ENCODE data around the gene DVL1. TPM values are rescaled to one million over a fixed set of nuclear protein-coding genes. Genes with fewer than 3 reads are reported as not detected.

DVL1 gene
- total and polyA plus RNA-seq, 9 of the 15 experiments (the other 6 are each of a cell fraction or from before 2014, with no cell fraction given): 0.62 to 135 (median 24.3) TPM

DNA sequence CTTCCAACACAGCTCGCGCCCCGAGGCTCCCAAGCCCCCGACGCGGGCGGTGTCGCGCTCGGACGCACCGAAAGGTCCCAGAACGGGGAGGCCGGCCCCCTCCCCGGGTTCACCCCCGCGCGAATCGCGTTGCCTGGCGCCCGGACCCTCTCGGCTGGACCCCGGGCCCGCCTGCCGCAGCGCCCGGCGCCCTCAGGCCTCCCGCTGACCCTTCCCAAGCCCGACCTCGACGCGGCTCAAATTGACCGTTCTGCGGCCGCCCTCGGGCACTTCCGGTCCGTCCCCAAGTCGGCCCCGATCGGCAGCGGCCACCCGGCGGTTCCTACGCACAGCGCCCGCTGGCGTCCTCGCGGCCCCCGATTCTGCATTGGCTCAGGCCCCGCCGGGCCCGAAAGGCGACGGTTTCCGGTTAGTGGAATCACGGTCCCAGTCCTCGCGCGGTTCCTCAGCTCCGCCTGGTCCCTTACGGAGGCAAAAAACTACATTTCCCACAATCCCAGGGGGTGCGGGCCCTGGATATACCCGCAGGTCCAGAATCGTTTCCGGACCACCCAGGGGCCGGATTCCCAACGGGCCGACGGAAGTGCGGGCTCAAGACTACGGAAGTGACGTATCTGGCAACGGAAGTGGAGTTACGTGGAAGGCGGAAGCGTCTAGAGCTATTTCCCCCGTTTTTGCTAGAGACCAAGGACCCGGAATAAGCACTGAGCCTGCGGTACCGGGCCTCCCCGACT lies 25.9 kb upstream of the DVL1 start, which contains the start of gene AURKAIP1 (continued):
- TF ChIP-seq BRCA1 (IDR thresholded peaks at IDR 0.05) (no peak), BRCA1 (CRISPR knock-in tag; IDR thresholded peaks at IDR 0.05) (no peak), FIP1L1 (IDR thresholded peaks at IDR 0.05; ENCODE audit: low read depth, low read length, poor library complexity, severe bottlenecking) (peak; percentile 99), SRSF3 (IDR thresholded peaks at IDR 0.05; ENCODE audit: insufficient read depth, low read length) (0 out of 2 replicates have a peak, but pooled peaks have one; percentile 23), HNRNPLL (IDR thresholded peaks at IDR 0.05; ENCODE audit: low read depth, low read length, poor library complexity, severe bottlenecking) (peak; percentile 96), GATA2 (CRISPR knock-in tag; IDR thresholded peaks at IDR 0.05) (no peak), ZNF431 (CRISPR knock-in tag; IDR thresholded peaks at IDR 0.05) (0 out of 2 replicates have a peak, but pooled peaks have one; percentile 40), ZNF586 (CRISPR knock-in tag; conservative IDR thresholded peaks at IDR 0.05) (no peak), PRMT5 (CRISPR knock-in tag; IDR thresholded peaks at IDR 0.05) (no peak), MEF2A (IDR thresholded peaks at IDR 0.05; ENCODE audit: control insufficient read depth, low read depth, low read length) (peak; percentile 60; the same call in 1 of the 2 replicates), HNRNPK (IDR thresholded peaks at IDR 0.05; ENCODE audit: low read depth, low read length, poor library complexity, severe bottlenecking) (peak; percentile 42), PHF8 (IDR thresholded peaks at IDR 0.05; ENCODE audit: borderline replicate concordance, low read length) (peak; percentile 84; the same call in 1 of the 2 replicates), PHF21A (IDR thresholded peaks at IDR 0.05; ENCODE audit: borderline replicate concordance, low read depth) (peak; percentile 84), ZNF23 (CRISPR knock-in tag; IDR thresholded peaks at IDR 0.05) (no peak), ILK (tag; IDR thresholded peaks at IDR 0.05; ENCODE audit: borderline replicate concordance, low read depth) (no peak), ESRRA (IDR thresholded peaks at IDR 0.05; ENCODE audit: borderline replicate concordance, low read depth) (peak; percentile 97), MTF1 (CRISPR knock-in tag; IDR thresholded peaks at IDR 0.05; ENCODE audit: borderline replicate concordance) (no peak), ARNT (IDR thresholded peaks at IDR 0.05) (peak in 1 of 2 experiments; percentile 79; a peak in 1 of 4 replicates), POLR2A (conservative IDR thresholded peaks at IDR 0.05) (peak; percentile 93), OTX1 (CRISPR knock-in tag; IDR thresholded peaks at IDR 0.05) (peak; percentile 88), ZNF764 (CRISPR knock-in tag; IDR thresholded peaks at IDR 0.05; ENCODE audit: low read depth) (no peak), TRIM25 (IDR thresholded peaks at IDR 0.05; ENCODE audit: borderline replicate concordance) (no peak), KLF10 (CRISPR knock-in tag; IDR thresholded peaks at IDR 0.05) (no peak), MCM7 (IDR thresholded peaks at IDR 0.05) (no peak), ZNF217 (CRISPR knock-in tag; IDR thresholded peaks at IDR 0.05) (no peak)
- TF ChIP-seq, protein P1, sequence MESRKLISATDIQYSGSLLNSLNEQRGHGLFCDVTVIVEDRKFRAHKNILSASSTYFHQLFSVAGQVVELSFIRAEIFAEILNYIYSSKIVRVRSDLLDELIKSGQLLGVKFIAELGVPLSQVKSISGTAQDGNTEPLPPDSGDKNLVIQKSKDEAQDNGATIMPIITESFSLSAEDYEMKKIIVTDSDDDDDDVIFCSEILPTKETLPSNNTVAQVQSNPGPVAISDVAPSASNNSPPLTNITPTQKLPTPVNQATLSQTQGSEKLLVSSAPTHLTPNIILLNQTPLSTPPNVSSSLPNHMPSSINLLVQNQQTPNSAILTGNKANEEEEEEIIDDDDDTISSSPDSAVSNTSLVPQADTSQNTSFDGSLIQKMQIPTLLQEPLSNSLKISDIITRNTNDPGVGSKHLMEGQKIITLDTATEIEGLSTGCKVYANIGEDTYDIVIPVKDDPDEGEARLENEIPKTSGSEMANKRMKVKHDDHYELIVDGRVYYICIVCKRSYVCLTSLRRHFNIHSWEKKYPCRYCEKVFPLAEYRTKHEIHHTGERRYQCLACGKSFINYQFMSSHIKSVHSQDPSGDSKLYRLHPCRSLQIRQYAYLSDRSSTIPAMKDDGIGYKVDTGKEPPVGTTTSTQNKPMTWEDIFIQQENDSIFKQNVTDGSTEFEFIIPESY (CRISPR knock-in tag; IDR thresholded peaks at IDR 0.05): peak; percentile 92
